ENCODE measurements around the gene ARHGAP42. TPM values are rescaled to one million over a fixed set of nuclear protein-coding genes. Genes with fewer than 3 reads are reported as not detected.

The ARHGAP42 gene
- total and polyA plus RNA-seq, 2 of the 4 experiments (the other 2 are of a cell fraction), result 2.9 to 7.3 TPM

DNA sequence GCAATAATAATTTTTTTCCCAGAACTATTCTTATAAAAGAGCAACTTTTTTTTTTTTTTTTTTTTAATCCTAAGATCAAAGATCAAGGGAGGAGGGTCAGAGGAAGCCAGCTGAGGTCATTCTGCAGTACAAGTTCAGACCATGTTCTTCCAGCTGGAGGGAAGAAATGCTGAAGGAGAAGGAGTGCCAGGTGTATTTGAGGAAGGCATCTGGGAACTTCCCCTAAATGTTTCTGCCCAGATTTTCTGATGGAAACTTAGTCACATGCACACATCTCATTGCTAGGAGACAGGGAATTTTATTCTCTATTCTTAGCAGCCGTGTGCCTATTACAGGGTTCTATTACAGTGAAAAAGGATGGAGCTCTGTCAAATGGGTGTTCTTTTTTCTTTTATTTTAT lies 208.4 kb downstream of the ARHGAP42 start:
- no peak overlapping the region for H2AFZ ChIP-seq (replicated peaks; ENCODE audit: low read length, poor library complexity)
- no peak overlapping the region for H2BK120ac ChIP-seq (ENCODE audit: low read depth, low read length)
- H3K79me1 ChIP-seq (ENCODE audit: low read depth in 1 of 2, low read length in 2 of 2), result peaks cover 2 to 4% of the 10 kb centered on the region in 2 experiments; a peak in 3 of 4 replicates
- H3K56ac ChIP-seq (ENCODE audit: extremely low read depth, insufficient read depth, low read length), result no peak overlapping the region
- H2BK20ac ChIP-seq (ENCODE audit: low read depth, low read length), result no peak overlapping the region
- H2AK9ac ChIP-seq (replicated peaks; ENCODE audit: low read depth, low read length, poor library complexity), result no peak overlapping the region
- intact Hi-C loops (cut with micrococcal nuclease) (no loop called here), dilution Hi-C loops (cut with HindIII; ENCODE audit: low sequenced_read_pairs, unreplicated experiment) (no loop called here), in situ Hi-C loops (cut with MboI; ENCODE audit: low sequenced_read_pairs) (no loop called here)
- no peak overlapping the region for H3K4me3 ChIP-seq (ENCODE audit: insufficient read depth, low read depth, low read length)
- H4K5ac ChIP-seq (ENCODE audit: low read depth, low read length), result no peak overlapping the region
- no peak overlapping the region for H2AK5ac ChIP-seq (ENCODE audit: low read depth, low read length)
- H3K27me3 ChIP-seq (ENCODE audit: control insufficient read depth, insufficient read depth, low read length), result no peaks in the 10 kb centered on the region
- H3K4me2 ChIP-seq (ENCODE audit: low read depth, low read length), result no peak overlapping the region
- no peak overlapping the region for H3K4ac ChIP-seq (ENCODE audit: low read depth, low read length)
- POLR2A ChIA-PET (ENCODE audit: unreplicated experiment), result interaction anchor here (0.7 kb wide), 1 partner anchor 1457 kb away, joined by 11 read pairs; no protein-coding TSS in a partner anchor
- no peak overlapping the region for H3K14ac ChIP-seq (replicated peaks; ENCODE audit: low read depth, low read length)
- H4K20me1 ChIP-seq (ENCODE audit: insufficient read depth, low read length), result no peaks in the 10 kb centered on the region
- H3K9me1 ChIP-seq (ENCODE audit: insufficient read depth, low read length), result peaks cover 4% of the 10 kb centered on the region
- DNase-seq, result no peak
- no peak overlapping the region for H4K8ac ChIP-seq (ENCODE audit: low read depth in 2 of 2, low read length in 2 of 2)
- no peak overlapping the region for H4K91ac ChIP-seq (ENCODE audit: insufficient read depth, low read depth, low read length)
- CTCF ChIA-PET, result no interaction called here
- no peaks in the 10 kb centered on the region for H3K36me3 ChIP-seq (ENCODE audit: control insufficient read depth, insufficient read depth, low read length)
- no peaks in the 10 kb centered on the region for H3K9me3 ChIP-seq (ENCODE audit: control insufficient read depth, insufficient read depth, low read length)
- WGBS, 2 experiments (ENCODE audit: extremely low coverage in 2 of 2, insufficient read length in 1 of 2), result no CpG with 5 or more reads among the region's 1 CpG
- H3K4me1 ChIP-seq (ENCODE audit: control insufficient read depth, insufficient read depth, low read length), result no peaks in the 10 kb centered on the region
- no TSS peak for BruUV-seq (replicated peaks)
- no peak overlapping the region for H3K27ac ChIP-seq (ENCODE audit: insufficient read depth, low read length)
- ATAC-seq (ENCODE audit: low read depth), result no peak
- TF ChIP-seq NFE2L2 (IDR thresholded peaks at IDR 0.05; ENCODE audit: low read depth, low read length) (no peak), MAFK (IDR thresholded peaks at IDR 0.05; ENCODE audit: low read depth, low read length) (no peak), MAZ (IDR thresholded peaks at IDR 0.05; ENCODE audit: borderline replicate concordance, low read depth, low read length) (no peak), CEBPB (IDR thresholded peaks at IDR 0.05; ENCODE audit: low read depth, low read length) (no peak), MXI1 (IDR thresholded peaks at IDR 0.05; ENCODE audit: borderline replicate concordance, low read depth, low read length) (no peak), SMC3 (IDR thresholded peaks at IDR 0.05; ENCODE audit: low read depth, low read length) (no peak), BHLHE40 (IDR thresholded peaks at IDR 0.05; ENCODE audit: low read depth, low read length) (no peak), RAD21 (IDR thresholded peaks at IDR 0.05; ENCODE audit: low read length) (no peak), CHD1 (IDR thresholded peaks at IDR 0.05; ENCODE audit: low read depth, low read length) (no peak), FOS (IDR thresholded peaks at IDR 0.05; ENCODE audit: low read depth, low read length) (no peak), POLR2A (IDR thresholded peaks at IDR 0.05; ENCODE audit: low read depth, low read length) (no peak), RFX5 (IDR thresholded peaks at IDR 0.05; ENCODE audit: low read depth, low read length) (no peak)
- TF ChIP-seq, protein P1, sequence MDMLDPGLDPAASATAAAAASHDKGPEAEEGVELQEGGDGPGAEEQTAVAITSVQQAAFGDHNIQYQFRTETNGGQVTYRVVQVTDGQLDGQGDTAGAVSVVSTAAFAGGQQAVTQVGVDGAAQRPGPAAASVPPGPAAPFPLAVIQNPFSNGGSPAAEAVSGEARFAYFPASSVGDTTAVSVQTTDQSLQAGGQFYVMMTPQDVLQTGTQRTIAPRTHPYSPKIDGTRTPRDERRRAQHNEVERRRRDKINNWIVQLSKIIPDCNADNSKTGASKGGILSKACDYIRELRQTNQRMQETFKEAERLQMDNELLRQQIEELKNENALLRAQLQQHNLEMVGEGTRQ (IDR thresholded peaks at IDR 0.05; ENCODE audit: low read depth, low read length), result no peak
- TF ChIP-seq, protein P2, sequence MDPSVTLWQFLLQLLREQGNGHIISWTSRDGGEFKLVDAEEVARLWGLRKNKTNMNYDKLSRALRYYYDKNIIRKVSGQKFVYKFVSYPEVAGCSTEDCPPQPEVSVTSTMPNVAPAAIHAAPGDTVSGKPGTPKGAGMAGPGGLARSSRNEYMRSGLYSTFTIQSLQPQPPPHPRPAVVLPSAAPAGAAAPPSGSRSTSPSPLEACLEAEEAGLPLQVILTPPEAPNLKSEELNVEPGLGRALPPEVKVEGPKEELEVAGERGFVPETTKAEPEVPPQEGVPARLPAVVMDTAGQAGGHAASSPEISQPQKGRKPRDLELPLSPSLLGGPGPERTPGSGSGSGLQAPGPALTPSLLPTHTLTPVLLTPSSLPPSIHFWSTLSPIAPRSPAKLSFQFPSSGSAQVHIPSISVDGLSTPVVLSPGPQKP (IDR thresholded peaks at IDR 0.05; ENCODE audit: borderline replicate concordance, low read depth, low read length), result no peak
- TF ChIP-seq, protein P3, sequence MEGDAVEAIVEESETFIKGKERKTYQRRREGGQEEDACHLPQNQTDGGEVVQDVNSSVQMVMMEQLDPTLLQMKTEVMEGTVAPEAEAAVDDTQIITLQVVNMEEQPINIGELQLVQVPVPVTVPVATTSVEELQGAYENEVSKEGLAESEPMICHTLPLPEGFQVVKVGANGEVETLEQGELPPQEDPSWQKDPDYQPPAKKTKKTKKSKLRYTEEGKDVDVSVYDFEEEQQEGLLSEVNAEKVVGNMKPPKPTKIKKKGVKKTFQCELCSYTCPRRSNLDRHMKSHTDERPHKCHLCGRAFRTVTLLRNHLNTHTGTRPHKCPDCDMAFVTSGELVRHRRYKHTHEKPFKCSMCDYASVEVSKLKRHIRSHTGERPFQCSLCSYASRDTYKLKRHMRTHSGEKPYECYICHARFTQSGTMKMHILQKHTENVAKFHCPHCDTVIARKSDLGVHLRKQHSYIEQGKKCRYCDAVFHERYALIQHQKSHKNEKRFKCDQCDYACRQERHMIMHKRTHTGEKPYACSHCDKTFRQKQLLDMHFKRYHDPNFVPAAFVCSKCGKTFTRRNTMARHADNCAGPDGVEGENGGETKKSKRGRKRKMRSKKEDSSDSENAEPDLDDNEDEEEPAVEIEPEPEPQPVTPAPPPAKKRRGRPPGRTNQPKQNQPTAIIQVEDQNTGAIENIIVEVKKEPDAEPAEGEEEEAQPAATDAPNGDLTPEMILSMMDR (conservative IDR thresholded peaks at IDR 0.05; ENCODE audit: low read depth, low read length), result no peak
- H3K23ac ChIP-seq (ENCODE audit: low read depth, low read length), result no peak overlapping the region
- no peak overlapping the region for H3K9ac ChIP-seq (ENCODE audit: low read depth, low read length)
- H2BK5ac ChIP-seq (ENCODE audit: low read depth, low read length, poor library complexity, severe bottlenecking), result no peak overlapping the region
- H2BK15ac ChIP-seq (ENCODE audit: low read depth, low read length), result no peak overlapping the region
- no peak overlapping the region for H3K18ac ChIP-seq (ENCODE audit: low read depth, low read length)

Data from IMR-90 (cell line).